ENCODE data around the gene NAT9. TPM values are rescaled to one million over a fixed set of nuclear protein-coding genes. Genes with fewer than 3 reads are reported as not detected.

NAT9 gene
- polyA plus RNA-seq, 3 donors: 23.3 to 32.7 (median 24.7) TPM

GRCh38 chr17:74740173-74740572 lies 36.0 kb downstream of the NAT9 start:
- H3K27ac ChIP-seq (ENCODE audit: low read depth, low read length): no peak overlapping the region
- 56 to 89% (median 60%) methylated on average over 6 of the region's 6 CpGs for WGBS, 3 donors

- WGBS, 3 donors: 61 to 76% (median 68%) methylated on average over 12 of the region's 12 CpGs
- H3K27ac ChIP-seq (ENCODE audit: low read depth, low read length): no peak overlapping the region
Observed at GRCh38 chr17:74739227-74739831, 36.8 kb downstream of the NAT9 start.

GRCh38 chr17:74738051-74738996 lies 37.8 kb downstream of the NAT9 start:
- no peak overlapping the region for H3K27ac ChIP-seq (ENCODE audit: low read depth, low read length)
- 24 to 38% (median 27%) methylated on average over 16 of the region's 16 CpGs for WGBS, 3 donors

GRCh38 chr17:74737299-74738050 lies 38.7 kb downstream of the NAT9 start:
- H3K27ac ChIP-seq (ENCODE audit: low read depth, low read length): no peak overlapping the region

GRCh38 chr17:74736513-74737298 lies 39.4 kb downstream of the NAT9 start, which contains the start of gene RAB37:
Gene RAB37, plus strand, starts transcription at chr17:74737256. Its CDS starts 17 bp downstream, at chr17:74737273.
- H3K27ac ChIP-seq (ENCODE audit: low read depth, low read length): no peak within 1 kb of the TSS
- WGBS, 3 donors: 1 to 2% (median 2%) methylated on average over 61 to 67 of the region's 67 CpGs

More at GRCh38 chr17:74737299-74738050, 38.7 kb downstream of the NAT9 start:
- 2 to 7% (median 3%) methylated on average over 31 to 38 of the region's 38 CpGs for WGBS, 3 donors

GRCh38 chr17:74734256-74734655 lies 41.9 kb downstream of the NAT9 start:
- 90 to 94% (median 91%) methylated on average over 3 of the region's 3 CpGs for WGBS, 3 donors
- no peak overlapping the region for H3K27ac ChIP-seq (ENCODE audit: low read depth, low read length)

GRCh38 chr17:74733365-74734122 lies 42.6 kb downstream of the NAT9 start:
- no peak overlapping the region for H3K27ac ChIP-seq (ENCODE audit: low read depth, low read length)
- 62 to 78% (median 69%) methylated on average over 9 of the region's 9 CpGs for WGBS, 3 donors

GRCh38 chr17:74732042-74732867 lies 43.9 kb downstream of the NAT9 start:
- WGBS, 3 donors: 77 to 83% (median 78%) methylated on average over 12 of the region's 12 CpGs
- no peak overlapping the region for H3K27ac ChIP-seq (ENCODE audit: low read depth, low read length)

- 44 to 83% (median 78%) methylated on average over 4 of the region's 4 CpGs for WGBS, 3 donors
- H3K27ac ChIP-seq (ENCODE audit: low read depth, low read length): no peak overlapping the region
Observed at GRCh38 chr17:74731347-74731605, 44.9 kb downstream of the NAT9 start.

GRCh38 chr17:74730491-74731346 lies 45.4 kb downstream of the NAT9 start:
- 59 to 74% (median 67%) methylated on average over 16 of the region's 16 CpGs for WGBS, 3 donors
- H3K27ac ChIP-seq (ENCODE audit: low read depth, low read length): no peak overlapping the region

GRCh38 chr17:74729866-74730265 lies 46.3 kb downstream of the NAT9 start:
- no peak overlapping the region for H3K27ac ChIP-seq (ENCODE audit: low read depth, low read length)
- 84 to 88% (median 84%) methylated on average over 15 of the region's 15 CpGs for WGBS, 3 donors

GRCh38 chr17:74729368-74729767 lies 46.8 kb downstream of the NAT9 start:
- 89 to 94% (median 90%) methylated on average over 5 of the region's 5 CpGs for WGBS, 3 donors
- H3K27ac ChIP-seq (ENCODE audit: low read depth, low read length): no peak overlapping the region

GRCh38 chr17:74728702-74729075 lies 47.5 kb downstream of the NAT9 start:
- WGBS, 3 donors: 82 to 96% (median 95%) methylated on average over 3 of the region's 3 CpGs
- H3K27ac ChIP-seq (ENCODE audit: low read depth, low read length): no peak overlapping the region

- WGBS, 3 donors: 81 to 95% (median 90%) methylated on average over 3 of the region's 3 CpGs
Observed at GRCh38 chr17:74728033-74728701, 48.0 kb downstream of the NAT9 start.

GRCh38 chr17:74725111-74725510 lies 51.0 kb downstream of the NAT9 start:
- WGBS, 3 donors: 86 to 93% (median 93%) methylated on average over 3 of the region's 3 CpGs
- no peak overlapping the region for H3K27ac ChIP-seq (ENCODE audit: low read depth, low read length)

More at GRCh38 chr17:74728033-74728701, 48.0 kb downstream of the NAT9 start:
- no peak overlapping the region for H3K27ac ChIP-seq (ENCODE audit: low read depth, low read length)

All from adipose tissue (tissue), 3 donors.